LNCaP clone FGC (cell line): ENCODE measurements around the gene VIPAS39.
"Not testable (repeated sequence)": the region's sequence is repeated elsewhere in the genome, so short reads cannot be mapped to it uniquely, and the experiment has no call there.

Experiments
- DNase-seq: peaks from one replicate; pipeline ENCODE4 v3.0.0-alpha.2; 2011; ENCODE audit warnings: low read depth
- H3K4me3 ChIP-seq: 2 replicates; pipeline ENCODE4 v1.5.1; 2011; ENCODE audit warnings: mild to moderate bottlenecking, low read depth, low read length, control low read depth
- CTCF ChIP-seq: IDR thresholded peaks from 2 replicates; pipeline ENCODE4 v1.5.1; 2012; ENCODE audit warnings: mild to moderate bottlenecking; ENCODE audit not compliant: control insufficient read depth, insufficient read depth; ENCODE audit errors: extremely low read depth

The VIPAS39 gene

GRCh38 chr14:77436042-77436441 lies 21.4 kb downstream of the VIPAS39 start:
- TF ChIP-seq CTCF: no peak
- H3K4me3 ChIP-seq: no peak overlapping the region
- no peak for DNase-seq

- no peak for DNase-seq
- no peak overlapping the region for H3K4me3 ChIP-seq
- TF ChIP-seq CTCF: no peak
Observed at GRCh38 chr14:77426396-77426795, 31.0 kb downstream of the VIPAS39 start.

- TF ChIP-seq CTCF: no peak
- H3K4me3 ChIP-seq: no peak overlapping the region
- no peak for DNase-seq
Observed at GRCh38 chr14:77424862-77425261, 32.5 kb downstream of the VIPAS39 start.

GRCh38 chr14:77423423-77423822 lies 34.0 kb downstream of the VIPAS39 start, which contains the start of gene NOXRED1:
TSS of gene NOXRED1 (minus strand) at chr14:77423523. CDS start at chr14:77422889, 634 bp downstream.
- DNase-seq: no peak
- no peak within 1 kb of the TSS for H3K4me3 ChIP-seq
- TF ChIP-seq CTCF: no peak

GRCh38 chr14:77421201-77421600 lies 36.2 kb downstream of the VIPAS39 start:
- DNase-seq: no peak
- no peak overlapping the region for H3K4me3 ChIP-seq
- no peak for TF ChIP-seq CTCF

- TF ChIP-seq CTCF: no peak
- DNase-seq: no peak
- no peak overlapping the region for H3K4me3 ChIP-seq
Observed at GRCh38 chr14:77416836-77417235, 40.6 kb downstream of the VIPAS39 start.

GRCh38 chr14:77416098-77416497 lies 41.3 kb downstream of the VIPAS39 start:
- H3K4me3 ChIP-seq, DNase-seq: not testable (repeated sequence)

GRCh38 chr14:77415403-77416030 lies 41.9 kb downstream of the VIPAS39 start:
- H3K4me3 ChIP-seq, DNase-seq: not testable (repeated sequence)
